Measurements from ENCODE around the gene DCP2. TPM values are rescaled to one million over a fixed set of nuclear protein-coding genes. Genes with fewer than 3 reads are reported as not detected.

Gene DCP2
- total and polyA plus RNA-seq, 2 donors from 2014 or later, result 6.9 to 43.0 TPM

DNA sequence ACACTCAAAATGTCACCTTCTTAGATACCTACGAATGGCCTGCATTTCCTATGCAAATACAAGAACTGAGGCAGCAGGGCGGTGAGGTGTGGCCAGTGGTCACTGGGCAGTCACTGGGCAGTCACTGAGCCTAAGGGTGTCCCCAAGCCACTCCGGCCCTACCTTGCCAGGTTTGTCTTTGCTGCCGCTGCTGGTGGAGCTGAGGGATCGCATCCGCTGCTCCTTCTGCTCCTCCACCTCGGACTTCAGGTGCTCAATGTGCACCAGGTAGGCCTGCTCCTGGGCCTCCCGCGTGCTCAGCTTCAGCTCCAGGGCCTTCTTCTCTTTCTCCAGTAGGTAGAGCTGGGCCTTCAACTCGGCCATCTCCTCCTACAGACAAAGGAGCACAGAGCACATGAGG lies 72.3 kb downstream of the DCP2 start:
- no peak for FAIRE-seq
- intact Hi-C loops (cut with DNase I), result no loop called here
- no peak for TF ChIP-seq CTCF (IDR thresholded peaks at IDR 0.05; ENCODE audit: borderline replicate concordance, extremely low read depth, insufficient read depth)
- H3K4me3 ChIP-seq (ENCODE audit: low read length in 3 of 3), result no peak overlapping the region
- H3K36me3 ChIP-seq (ENCODE audit: control insufficient read depth in 2 of 3, insufficient read depth in 3 of 3, low read length in 3 of 3), result peaks cover 0 to 3% (median 2%) of the 10 kb centered on the region in 3 donors
- no peak overlapping the region for H3K9ac ChIP-seq (ENCODE audit: low read length in 3 of 3)
- no peaks in the 10 kb centered on the region for H3K27me3 ChIP-seq (ENCODE audit: control insufficient read depth, insufficient read depth, low read length)
- no peaks in the 10 kb centered on the region for H3K9me3 ChIP-seq (ENCODE audit: control insufficient read depth in 2 of 3, insufficient read depth in 1 of 3, low read length in 3 of 3)
- no peak for DNase-seq
- no peak overlapping the region for H3K27ac ChIP-seq (ENCODE audit: low read depth in 2 of 2, low read length in 2 of 2)
- peaks cover 0 to 3% (median 0%) of the 10 kb centered on the region in 3 donors for H3K4me1 ChIP-seq (ENCODE audit: control insufficient read depth in 2 of 3, insufficient read depth in 2 of 3, low read depth in 1 of 3, low read length in 3 of 3)

GRCh38 chr5:113050721-113051382 lies 74.3 kb downstream of the DCP2 start:
- no peak overlapping the region for H3K4me3 ChIP-seq (ENCODE audit: low read length in 3 of 3)
- intact Hi-C loops (cut with DNase I), result no loop called here
- no peak for FAIRE-seq
- TF ChIP-seq CTCF (IDR thresholded peaks at IDR 0.05; ENCODE audit: borderline replicate concordance, extremely low read depth, insufficient read depth), result no peak
- H3K9me3 ChIP-seq (ENCODE audit: control insufficient read depth in 2 of 3, insufficient read depth in 1 of 3, low read length in 3 of 3), result no peaks in the 10 kb centered on the region
- H3K27me3 ChIP-seq (ENCODE audit: control insufficient read depth, insufficient read depth, low read length), result no peaks in the 10 kb centered on the region
- H3K4me1 ChIP-seq (ENCODE audit: control insufficient read depth in 2 of 3, insufficient read depth in 2 of 3, low read depth in 1 of 3, low read length in 3 of 3), result peaks cover 0 to 3% (median 0%) of the 10 kb centered on the region in 3 donors
- no peak overlapping the region for H3K9ac ChIP-seq (ENCODE audit: low read length in 3 of 3)
- peak overlapping the region in 1 of 2 donors; percentile 10 for H3K27ac ChIP-seq (ENCODE audit: low read depth in 2 of 2, low read length in 2 of 2)
- peak in 1 of 5 donors; percentile 61 for DNase-seq
- H3K36me3 ChIP-seq (ENCODE audit: control insufficient read depth in 2 of 3, insufficient read depth in 3 of 3, low read length in 3 of 3), result peaks cover 0 to 3% (median 2%) of the 10 kb centered on the region in 3 donors

DNA sequence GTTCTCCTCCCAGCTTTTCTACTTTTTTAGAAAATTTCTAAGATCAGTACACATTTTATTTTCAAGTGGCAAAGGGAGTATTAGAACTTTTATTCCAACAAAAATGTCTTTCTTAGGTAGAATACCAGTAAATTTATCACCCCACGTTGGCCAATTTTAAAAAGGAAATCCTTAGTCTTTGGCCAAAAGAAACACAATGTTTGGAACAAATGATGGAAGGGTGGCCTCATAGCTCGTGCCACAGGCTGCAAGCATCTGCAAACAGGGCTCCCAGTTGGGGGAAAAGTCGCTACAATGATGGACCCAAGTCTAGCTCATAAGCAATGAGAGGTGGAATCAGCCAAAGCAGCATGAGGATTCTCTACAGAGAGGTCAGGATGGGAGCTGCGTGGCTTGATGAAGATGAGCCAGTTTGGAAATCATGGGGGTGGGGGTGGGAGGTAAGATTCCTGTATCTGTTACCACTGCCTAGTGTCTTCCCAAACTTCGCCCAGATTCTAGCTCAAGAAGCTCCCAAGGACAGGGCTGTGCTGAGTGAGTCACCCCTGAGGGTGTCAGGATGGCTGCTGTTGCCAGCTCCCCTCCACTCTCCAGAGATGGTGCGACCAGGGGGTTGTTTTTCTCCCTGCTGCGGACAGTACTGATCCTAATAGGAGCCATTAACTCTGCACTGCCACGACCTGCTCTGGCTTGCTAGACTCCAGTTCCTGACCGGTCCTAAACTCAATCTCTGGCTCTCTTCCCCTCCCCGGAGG lies 75.6 kb downstream of the DCP2 start:
- FAIRE-seq, result no peak
- Histone ChIP-seq H3K36me3 (ENCODE audit: control insufficient read depth in 2 of 3, insufficient read depth in 3 of 3, low read length in 3 of 3) (peaks cover 0 to 3% (median 2%) of the 10 kb centered on the region in 3 donors), H3K9me3 (ENCODE audit: control insufficient read depth in 2 of 3, insufficient read depth in 1 of 3, low read length in 3 of 3) (no peaks in the 10 kb centered on the region), H3K4me1 (ENCODE audit: control insufficient read depth in 2 of 3, insufficient read depth in 2 of 3, low read depth in 1 of 3, low read length in 3 of 3) (peaks cover 0 to under 1% (median 0%) of the 10 kb centered on the region in 3 donors), H3K9ac (ENCODE audit: low read length in 3 of 3) (no peak overlapping the region), H3K27ac (ENCODE audit: low read depth in 2 of 2, low read length in 2 of 2) (no peak overlapping the region), H3K27me3 (ENCODE audit: control insufficient read depth, insufficient read depth, low read length) (no peaks in the 10 kb centered on the region), H3K4me3 (ENCODE audit: low read length in 3 of 3) (no peak overlapping the region)
- TF ChIP-seq CTCF (IDR thresholded peaks at IDR 0.05; ENCODE audit: borderline replicate concordance, extremely low read depth, insufficient read depth), result no peak
- no peak for DNase-seq
- intact Hi-C loops (cut with DNase I), result no loop called here

Data from kidney (tissue), 14 donors.